Astrocyte (in vitro differentiated cells and primary cell): ENCODE data around the gene HIBADH. TPM values are rescaled to one million over a fixed set of nuclear protein-coding genes. Genes with fewer than 3 reads are reported as not detected.

Source experiments
- DNase-seq: peaks from one replicate; pipeline ENCODE4 v3.0.0-alpha.2; 2010; ENCODE audit warnings: low read depth
- FAIRE-seq: peaks from 2 replicates; lab custom pipeline; 2011; peaks lifted over from hg19 to GRCh38; lab: Jason Lieb, UNC
- H2AFZ ChIP-seq: 2 replicates; pipeline ENCODE4 v1.6.0; 2012; ENCODE audit warnings: low read depth, low read length, inconsistent platforms
- H3K27ac ChIP-seq: 2 replicates; pipeline ENCODE4 v1.5.1; 2011; ENCODE audit warnings: low read depth, low read length, inconsistent platforms
- H3K27me3 ChIP-seq: 2 replicates; pipeline ENCODE4 v1.6.0; 2011; ENCODE audit warnings: low read length, inconsistent platforms; ENCODE audit not compliant: insufficient read depth
- H3K36me3 ChIP-seq: 2 replicates; pipeline ENCODE4 v1.5.1; 2011; ENCODE audit warnings: low read length, inconsistent platforms; ENCODE audit not compliant: insufficient read depth
- H3K4me1 ChIP-seq: 2 replicates; pipeline ENCODE4 v1.5.1; 2011; ENCODE audit warnings: low read length, inconsistent platforms; ENCODE audit not compliant: insufficient read depth
- H3K4me2 ChIP-seq: 2 replicates; pipeline ENCODE4 v1.6.0; 2012; ENCODE audit warnings: low read length, inconsistent platforms
- H3K4me3 ChIP-seq: 2 replicates; pipeline ENCODE4 v1.5.1; 2011; ENCODE audit warnings: low read depth, mild to moderate bottlenecking, low read length, inconsistent platforms; ENCODE audit not compliant: insufficient read depth
- H3K79me2 ChIP-seq: 2 replicates; pipeline ENCODE4 v1.6.0; 2012; ENCODE audit warnings: mild to moderate bottlenecking, low read length, inconsistent platforms; ENCODE audit not compliant: insufficient read depth
- H3K9ac ChIP-seq: 2 replicates; pipeline ENCODE4 v1.6.0; 2012; ENCODE audit warnings: mild to moderate bottlenecking, low read length, inconsistent platforms
- H3K9me3 ChIP-seq: 2 replicates; pipeline ENCODE4 v1.5.1; 2012; ENCODE audit warnings: low read depth, mild to moderate bottlenecking, low read length, inconsistent platforms; ENCODE audit not compliant: insufficient read depth
- H4K20me1 ChIP-seq: 2 replicates; pipeline ENCODE4 v1.6.0; 2012; ENCODE audit warnings: low read length, inconsistent platforms; ENCODE audit not compliant: insufficient read depth
- H3K27ac Mint-ChIP-seq: one replicate; pipeline ENCODE4 v1.8.0; 2021; ENCODE audit warnings: mild to moderate bottlenecking, mixed read lengths; ENCODE audit not compliant: unreplicated experiment
- H3K27me3 Mint-ChIP-seq: one replicate; pipeline ENCODE4 v1.8.0; 2021; ENCODE audit warnings: low read depth, mixed read lengths; ENCODE audit not compliant: unreplicated experiment
- H3K36me3 Mint-ChIP-seq: one replicate; pipeline ENCODE4 v1.8.0; 2021; ENCODE audit warnings: low read depth, mixed read lengths; ENCODE audit not compliant: unreplicated experiment
- H3K4me1 Mint-ChIP-seq: one replicate; pipeline ENCODE4 v1.8.0; 2021; ENCODE audit warnings: low read depth, mixed read lengths; ENCODE audit not compliant: unreplicated experiment
- H3K4me3 Mint-ChIP-seq: one replicate; pipeline ENCODE4 v1.8.0; 2021; ENCODE audit warnings: mild to moderate bottlenecking, moderate library complexity, mixed read lengths; ENCODE audit not compliant: unreplicated experiment
- H3K9me3 Mint-ChIP-seq: one replicate; pipeline ENCODE4 v1.8.0; 2021; ENCODE audit warnings: mild to moderate bottlenecking, mixed read lengths; ENCODE audit not compliant: unreplicated experiment
- CTCF ChIP-seq: IDR thresholded peaks from 2 replicates; pipeline ENCODE4 v1.5.1; 2011; ENCODE audit warnings: low read depth, mild to moderate bottlenecking, inconsistent platforms, low read length, moderate library complexity; ENCODE audit not compliant: insufficient read depth
- EZH2 ChIP-seq: IDR thresholded peaks from 2 replicates; pipeline ENCODE4 v1.6.1; 2012; ENCODE audit warnings: mild to moderate bottlenecking, low read length, inconsistent platforms; ENCODE audit not compliant: insufficient read depth
- total RNA-seq: library from RNA; stranded (reverse); gene quantifications from 2 replicates; pipeline ENCODE4 v1.2.1, GENCODE V29; 2021

The HIBADH gene
- total RNA-seq, 1 donor from 2014 or later, result 21.9 TPM

- Histone ChIP-seq H3K9ac (no peak overlapping the region), H3K27ac (no peak overlapping the region), H3K4me3 (no peak overlapping the region), H3K27me3 (no peaks in the 10 kb centered on the region), H3K36me3 (no peaks in the 10 kb centered on the region), H3K9me3 (no peaks in the 10 kb centered on the region), H4K20me1 (no peaks in the 10 kb centered on the region), H3K4me1 (no peaks in the 10 kb centered on the region), H3K79me2 (no peaks in the 10 kb centered on the region), H3K4me2 (no peak overlapping the region), H2AFZ (no peak overlapping the region)
- TF ChIP-seq CTCF (no peak), EZH2 (no peak)
- peaks cover 4% of the 10 kb centered on the region for H3K9me3 Mint-ChIP-seq
- FAIRE-seq (no peak), DNase-seq (no peak)
- H3K36me3 Mint-ChIP-seq, result no peaks in the 10 kb centered on the region
- H3K27ac Mint-ChIP-seq, result no peak overlapping the region
- H3K4me3 Mint-ChIP-seq, result no peak overlapping the region
- no peaks in the 10 kb centered on the region for H3K4me1 Mint-ChIP-seq
- no peaks in the 10 kb centered on the region for H3K27me3 Mint-ChIP-seq
Measured at GRCh38 chr7:27478084-27478483, 184.6 kb downstream of the HIBADH start.

GRCh38 chr7:27476493-27476892 lies 186.2 kb downstream of the HIBADH start:
- H3K36me3 Mint-ChIP-seq, result no peaks in the 10 kb centered on the region
- no peak overlapping the region for H3K27ac Mint-ChIP-seq
- H3K4me2 ChIP-seq, result no peak overlapping the region
- no peaks in the 10 kb centered on the region for H3K9me3 ChIP-seq
- no peaks in the 10 kb centered on the region for H3K4me1 ChIP-seq
- H3K4me1 Mint-ChIP-seq, result no peaks in the 10 kb centered on the region
- H3K4me3 Mint-ChIP-seq, result no peak overlapping the region
- peaks cover 4% of the 10 kb centered on the region for H3K9me3 Mint-ChIP-seq
- DNase-seq, result no peak
- no peaks in the 10 kb centered on the region for H3K27me3 ChIP-seq
- no peak overlapping the region for H3K27ac ChIP-seq
- H3K79me2 ChIP-seq, result no peaks in the 10 kb centered on the region
- TF ChIP-seq EZH2 (no peak), CTCF (no peak)
- H3K36me3 ChIP-seq, result no peaks in the 10 kb centered on the region
- FAIRE-seq, result no peak
- no peaks in the 10 kb centered on the region for H4K20me1 ChIP-seq
- H3K9ac ChIP-seq, result no peak overlapping the region
- H3K4me3 ChIP-seq, result no peak overlapping the region
- H3K27me3 Mint-ChIP-seq, result no peaks in the 10 kb centered on the region
- no peak overlapping the region for H2AFZ ChIP-seq

Other genes starting within 250 kb of the HIBADH start
- 127 and 133 TPM in 2 replicates for gene TAX1BP1, start 77.3 kb upstream of the HIBADH start, total RNA-seq